GM12878 (cell line): Measurements from ENCODE around the gene RNF126. TPM values are rescaled to one million over a fixed set of nuclear protein-coding genes. Genes with fewer than 3 reads are reported as not detected.
"Not testable (repeated sequence)": the region's sequence is repeated elsewhere in the genome, so short reads cannot be mapped to it uniquely, and the experiment has no call there.

Experiments
- ATAC-seq: fragments of 200-7000 bp; cut with Tn5 transposase; 3 replicates; pipeline ENCODE4 v1.9.1; 2020; ENCODE audit warnings: mild to moderate bottlenecking, moderate library complexity
- BruUV-seq: library from RNA; stranded (reverse); fragments of 400-500 nt; replicated peaks from 2 replicates; lab custom pipeline; 2021; lab: Mats Ljungman, UMichigan
- CTCF ChIA-PET: fragments of 300-600 bp; sonication (Branson Sonifier 250); formaldehyde crosslinking; extraction: SDS; loops from one replicate; lab custom pipeline; 2021; ENCODE audit warnings: inconsistent platforms; lab: Yijun Ruan, JAX
- POLR2A ChIA-PET: fragments of 350-600 bp; formaldehyde crosslinking; extraction: SDS; loops from one replicate; lab custom pipeline; 2021; ENCODE audit warnings: inconsistent platforms; lab: Charles Lee
- RAD21 ChIA-PET: fragments of 300-600 bp; sonication (Branson Sonifier 250); formaldehyde crosslinking; loops from one replicate; lab custom pipeline; 2023; ENCODE audit warnings: antibody characterized with exemption; ENCODE audit not compliant: unreplicated experiment; lab: Charles Lee
- SMC1A ChIA-PET: fragments of 300-600 bp; sonication (Branson Sonifier 250); formaldehyde crosslinking; loops from one replicate; lab custom pipeline; 2023; ENCODE audit not compliant: unreplicated experiment, uncharacterized antibody; lab: Charles Lee
- DNase-seq: peaks from one replicate; pipeline ENCODE4 v3.0.0-alpha.2; 2011; ENCODE audit warnings: low read depth, low spot score
- FAIRE-seq: peaks from 3 replicates; lab custom pipeline; 2011; peaks lifted over from hg19 to GRCh38; lab: Jason Lieb, UNC
- H2AFZ ChIP-seq: 2 replicates; pipeline ENCODE4 v1.6.0; 2011; ENCODE audit warnings: low read depth, low read length, control low read depth; ENCODE audit not compliant: control insufficient read depth
- H3K27ac ChIP-seq: 2 replicates; pipeline ENCODE4 v1.5.1; 2011; ENCODE audit warnings: control low read depth; ENCODE audit not compliant: control insufficient read depth, insufficient read depth
- H3K27me3 ChIP-seq, 2 experiments: replicated peaks in 1 of 2; 2 replicates each; pipeline versions ENCODE4 v1.6.0 to v1.6.1; 2011; ENCODE audit warnings: low read length in 1 of 2; ENCODE audit not compliant: control insufficient read depth in 2 of 2, insufficient read depth in 2 of 2
- H3K36me3 ChIP-seq, 2 experiments: 2 replicates each; pipeline ENCODE4 v1.5.1; 2011; ENCODE audit warnings: low read length in 1 of 2; ENCODE audit not compliant: control insufficient read depth in 2 of 2, insufficient read depth in 2 of 2
- H3K4me1 ChIP-seq: 2 replicates; pipeline ENCODE4 v1.6.1; 2011; ENCODE audit warnings: mild to moderate bottlenecking, low read length, moderate library complexity, mixed read lengths; ENCODE audit not compliant: control insufficient read depth, insufficient read depth
- H3K4me2 ChIP-seq: 2 replicates; pipeline ENCODE4 v1.6.0; 2011; ENCODE audit warnings: control low read depth; ENCODE audit not compliant: control insufficient read depth, insufficient read depth
- H3K4me3 ChIP-seq: fragments of 200-600 bp; sonication (generic); 2 replicates; pipeline ENCODE4 v1.5.1; 2016
- H3K79me2 ChIP-seq: 2 replicates; pipeline ENCODE4 v1.6.0; 2011; ENCODE audit warnings: low read length; ENCODE audit not compliant: control insufficient read depth, insufficient read depth
- H3K9ac ChIP-seq: 2 replicates; pipeline ENCODE4 v1.8.0; 2011; ENCODE audit warnings: low read length, control low read depth, mixed read lengths; ENCODE audit not compliant: control insufficient read depth, insufficient read depth
- H3K9me3 ChIP-seq: replicated peaks from 3 replicates; pipeline ENCODE4 v1.5.1; 2011; ENCODE audit warnings: mild to moderate bottlenecking, low read length; ENCODE audit not compliant: control insufficient read depth, insufficient read depth
- H4K20me1 ChIP-seq: 2 replicates; pipeline ENCODE4 v1.6.0; 2011; ENCODE audit not compliant: control insufficient read depth, insufficient read depth
- CREM ChIP-seq: IDR thresholded peaks from 2 replicates; pipeline ENCODE4 v1.6.1; 2014; ENCODE audit warnings: antibody characterized with exemption, low read depth
- CTCF ChIP-seq, 3 experiments: IDR thresholded peaks in 2 of 3; conservative IDR thresholded peaks in 1 of 3; 2 replicates each; pipeline ENCODE4 v1.5.1; 2011; ENCODE audit warnings: low read depth in 3 of 3, low read length in 3 of 3, mild to moderate bottlenecking in 3 of 3, control low read depth in 2 of 3, moderate library complexity in 2 of 3, inconsistent platforms in 1 of 3, mixed read lengths in 1 of 3; ENCODE audit not compliant: control insufficient read depth in 2 of 3, insufficient read depth in 1 of 3; ENCODE audit errors: extremely low read depth in 1 of 3
- EED ChIP-seq: sonication (generic); IDR thresholded peaks from 2 replicates; pipeline ENCODE4 v1.6.1; 2016; ENCODE audit warnings: antibody characterized with exemption, low read depth
- YY1 ChIP-seq: IDR thresholded peaks from 2 replicates; pipeline ENCODE4 v1.6.1; 2011; ENCODE audit warnings: low read depth, mild to moderate bottlenecking, low read length
- ZNF384 ChIP-seq: IDR thresholded peaks from 2 replicates; pipeline ENCODE4 v1.6.1; 2012; ENCODE audit warnings: low read depth, mild to moderate bottlenecking, low read length, improper control_type of control experiment, borderline replicate concordance
- WGBS: methylation state at CpG from one replicate; pipeline ENCODE4 v1.1.6; 2016; ENCODE audit warnings: low lambda C conversion rate; ENCODE audit not compliant: insufficient replicate concordance, insufficient coverage; ENCODE audit errors: missing lambda C conversion rate; 5-methylcytosine and 5-hydroxymethylcytosine counted together
- in situ Hi-C: fragments of 300-500 bp; cut with MboI; formaldehyde crosslinking; loops from 9 replicates; pipeline ENCODE4 v1.14.3; 2018; ENCODE audit warnings: mixed read lengths
- intact Hi-C: fragments of 100-400 bp; cut with micrococcal nuclease; formaldehyde crosslinking; loops from one replicate; pipeline ENCODE4 v1.14.2; 2022; ENCODE audit not compliant: unreplicated experiment
- polyA plus RNA-seq, 11 experiments: library from polyadenylated mRNA; depleted of rRNA in 4 of 11; unstranded in 6 of 11; stranded (reverse) in 5 of 11; fragments of >200 nt; fragmentation: Nextera tagmentation in 4 of 11; fragmentation: Illumina TruSeq in 1 of 11; extraction: Ambion mirVana in 4 of 11; extraction: Trizol in 1 of 11; gene quantifications; 1 replicate in 1 of 11; 2 replicates in 10 of 11; pipeline versions ENCODE4 v1.2.1 to v1.2.3, GENCODE V29; 2011 to 2016; ENCODE audit warnings: inconsistent platforms in 2 of 11, missing spikeins in 2 of 11, low read depth in 1 of 11
- total RNA-seq, 4 experiments: library from RNA; depleted of rRNA in 3 of 4; stranded (reverse); fragments of >200 nt in 3 of 4; fragmentation: Illumina TruSeq in 1 of 4; extraction: Trizol in 1 of 4; gene quantifications; 2 replicates each; pipeline versions ENCODE4 v1.2.1 to v1.2.3, GENCODE V29; 2013 to 2021

The RNF126 gene
- total and polyA plus RNA-seq, 10 of the 15 experiments (the other 5 are each of a cell fraction or from before 2014, with no cell fraction given) = 0.45 to 100 (median 50.6) TPM

GRCh38 chr19:670609-671075 lies 7.6 kb upstream of the RNF126 start:
- H3K9me3 ChIP-seq = no peaks in the 10 kb centered on the region; the same call in 2 of the 3 replicates
- 39% methylated on average over 9 of the region's 9 CpGs for WGBS
- H3K4me2 ChIP-seq = no peak overlapping the region
- no peak overlapping the region for H3K27ac ChIP-seq
- no peak overlapping the region for H3K9ac ChIP-seq
- ATAC-seq (peak; percentile 64), DNase-seq (no peak), FAIRE-seq (no peak)
- ChIA-PET RAD21 (interaction anchor here (0.8 to 1.0 kb wide), 2 partner anchors 22 to 71 kb away, joined by 5 to 6 read pairs; no protein-coding TSS in a partner anchor), CTCF (interaction anchor here (0.9 to 2.2 kb wide), 3 partner anchors 62 to 68 kb away, joined by 4 to 7 read pairs (median 4); no protein-coding TSS in a partner anchor), SMC1A (interaction anchor here (0.8 to 1.1 kb wide), 2 partner anchors 59 to 63 kb away, joined by 3 to 5 read pairs; no protein-coding TSS in a partner anchor), POLR2A (interaction anchor here (0.5 to 0.9 kb wide), 3 partner anchors 9 to 62 kb away, joined by 3 to 4 read pairs (median 3); no protein-coding TSS in a partner anchor)
- H3K4me3 ChIP-seq = no peak overlapping the region
- peaks cover 11% of the 10 kb centered on the region for H3K4me1 ChIP-seq
- TF ChIP-seq YY1 (no peak), CTCF (IDR thresholded peaks at IDR 0.05 in 2 of 3, conservative IDR thresholded peaks at IDR 0.05 in 1 of 3; ENCODE audit: control insufficient read depth in 2 of 3, extremely low read depth in 1 of 3, insufficient read depth in 1 of 3, low read depth in 3 of 3, low read length in 3 of 3) (peak in 2 of 3 experiments; percentile 15 to 23; a peak in 2 of 6 replicates), EED (no peak), CREM (no peak), ZNF384 (no peak)
- no TSS peak for BruUV-seq
- no peaks in the 10 kb centered on the region for H3K27me3 ChIP-seq
- no peaks in the 10 kb centered on the region for H4K20me1 ChIP-seq
- intact Hi-C loops = no loop called here
- no peaks in the 10 kb centered on the region for H3K36me3 ChIP-seq
- no peak overlapping the region for H2AFZ ChIP-seq
- H3K79me2 ChIP-seq = no peaks in the 10 kb centered on the region
- in situ Hi-C loops = no loop called here

GRCh38 chr19:668675-669434 lies 5.8 kb upstream of the RNF126 start:
- BruUV-seq, RAD21 ChIA-PET, ATAC-seq, intact Hi-C loops, H3K9me3 ChIP-seq, H2AFZ ChIP-seq, H3K36me3 ChIP-seq, H3K4me1 ChIP-seq, H3K9ac ChIP-seq, H3K4me2 ChIP-seq, H3K79me2 ChIP-seq, H3K27ac ChIP-seq, SMC1A ChIA-PET, FAIRE-seq, DNase-seq, H4K20me1 ChIP-seq, H3K27me3 ChIP-seq, H3K4me3 ChIP-seq: not testable (repeated sequence)
- ChIA-PET CTCF (interaction anchor here (1.1 to 2.2 kb wide), 3 partner anchors 10 to 68 kb away, joined by 3 to 7 read pairs (median 4); no protein-coding TSS in a partner anchor), POLR2A (interaction anchor here (0.6 to 1.2 kb wide), 2 partner anchors 11 to 23 kb away, joined by 3 read pairs; no protein-coding TSS in a partner anchor)
- in situ Hi-C loops = loop anchor here (5.0 kb wide), 1 partner anchor 63 kb away; no protein-coding TSS in a partner anchor
- 28% methylated on average over 12 of the region's 12 CpGs for WGBS
